Keratinocyte (primary cell): Measurements from ENCODE around the gene WFDC1.

Experiments
- EZH2 ChIP-seq: IDR thresholded peaks from one replicate; pipeline ENCODE4 v1.6.1; 2012; ENCODE audit warnings: inconsistent platforms, mild to moderate bottlenecking, low read length, moderate library complexity
- TF ChIP-seq, protein P1 (sequence below), 3 experiments: IDR thresholded peaks in 1 of 3; conservative IDR thresholded peaks in 1 of 3; optimal IDR thresholded peaks in 1 of 3; 2 replicates in 2 of 3; 3 replicates in 1 of 3; pipeline versions ENCODE3 to v1.5.1; 2011; ENCODE audit warnings: low read length in 3 of 3, mild to moderate bottlenecking in 3 of 3, moderate library complexity in 2 of 3, control low read depth in 1 of 3, inconsistent platforms in 1 of 3; ENCODE audit not compliant: insufficient read depth in 2 of 3; ENCODE audit errors: extremely low read depth in 1 of 3

DNA sequence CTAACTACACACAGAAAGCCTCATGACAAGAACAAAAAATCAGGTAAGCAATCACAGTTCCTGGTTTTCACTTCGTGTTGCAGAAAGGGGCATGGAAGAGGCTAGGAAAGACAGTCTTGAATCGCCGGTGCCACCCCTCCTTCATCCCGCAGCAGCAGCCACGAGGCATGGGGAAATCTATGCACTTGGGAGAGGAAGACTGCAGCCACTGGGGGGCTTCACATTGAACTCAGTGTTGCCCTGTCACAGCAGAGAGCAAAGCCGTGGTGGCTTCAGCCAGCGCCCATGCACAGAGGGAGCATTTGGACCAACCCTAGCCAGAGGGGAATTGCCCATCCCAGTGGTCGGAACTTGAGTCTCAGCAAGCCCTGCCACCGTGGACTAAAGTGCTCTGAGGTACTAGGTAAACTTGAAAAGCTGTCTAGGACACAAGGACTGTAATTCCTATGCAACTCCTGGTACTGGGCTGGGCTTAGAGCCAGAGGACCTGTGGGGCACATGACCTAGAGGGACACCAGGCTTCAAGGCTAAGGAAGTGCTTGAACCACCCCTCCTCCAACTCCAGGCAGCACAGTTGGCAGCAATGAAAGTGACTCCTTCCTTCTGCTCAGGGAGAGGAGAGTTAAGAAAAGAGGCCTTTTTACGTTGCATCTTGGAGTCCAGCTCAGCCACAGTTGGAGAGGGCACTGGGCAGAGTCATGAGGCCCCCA, 38.5 kb downstream of the WFDC1 start:
- TF ChIP-seq, protein P1, sequence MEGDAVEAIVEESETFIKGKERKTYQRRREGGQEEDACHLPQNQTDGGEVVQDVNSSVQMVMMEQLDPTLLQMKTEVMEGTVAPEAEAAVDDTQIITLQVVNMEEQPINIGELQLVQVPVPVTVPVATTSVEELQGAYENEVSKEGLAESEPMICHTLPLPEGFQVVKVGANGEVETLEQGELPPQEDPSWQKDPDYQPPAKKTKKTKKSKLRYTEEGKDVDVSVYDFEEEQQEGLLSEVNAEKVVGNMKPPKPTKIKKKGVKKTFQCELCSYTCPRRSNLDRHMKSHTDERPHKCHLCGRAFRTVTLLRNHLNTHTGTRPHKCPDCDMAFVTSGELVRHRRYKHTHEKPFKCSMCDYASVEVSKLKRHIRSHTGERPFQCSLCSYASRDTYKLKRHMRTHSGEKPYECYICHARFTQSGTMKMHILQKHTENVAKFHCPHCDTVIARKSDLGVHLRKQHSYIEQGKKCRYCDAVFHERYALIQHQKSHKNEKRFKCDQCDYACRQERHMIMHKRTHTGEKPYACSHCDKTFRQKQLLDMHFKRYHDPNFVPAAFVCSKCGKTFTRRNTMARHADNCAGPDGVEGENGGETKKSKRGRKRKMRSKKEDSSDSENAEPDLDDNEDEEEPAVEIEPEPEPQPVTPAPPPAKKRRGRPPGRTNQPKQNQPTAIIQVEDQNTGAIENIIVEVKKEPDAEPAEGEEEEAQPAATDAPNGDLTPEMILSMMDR (optimal IDR thresholded peaks at IDR 0.05 in 1 of 3, IDR thresholded peaks at IDR 0.05 in 1 of 3, conservative IDR thresholded peaks at IDR 0.05 in 1 of 3; ENCODE audit: extremely low read depth in 1 of 3, insufficient read depth in 2 of 3, low read length in 3 of 3), result no peak
- no peak for TF ChIP-seq EZH2
